ENCODE results near the gene ZNF396. TPM values are rescaled to one million over a fixed set of nuclear protein-coding genes. Genes with fewer than 3 reads are reported as not detected.

Gene ZNF396
- total and polyA plus RNA-seq, 2 experiments from 2014 or later = 2.0 to 3.4 TPM

GRCh38 chr18:35390951-35391700 lies 14.0 kb upstream of the ZNF396 start:
- Histone ChIP-seq H3K27me3 (no peaks in the 10 kb centered on the region), H3K79me2 (no peaks in the 10 kb centered on the region), H3K4me3 (no peak overlapping the region), H3K36me3 (replicated peaks; ENCODE audit: insufficient read depth, low read depth) (no peaks in the 10 kb centered on the region), H2AFZ (no peak overlapping the region), H3K4me2 (no peak overlapping the region), H4K20me1 (ENCODE audit: insufficient read depth, poor library complexity, severe bottlenecking) (no peaks in the 10 kb centered on the region), H3K9me2 (replicated peaks; ENCODE audit: insufficient read depth) (no peaks in the 10 kb centered on the region), H3K27ac (no peak overlapping the region), H3K9me3 (ENCODE audit: low read depth) (no peaks in the 10 kb centered on the region), H3K4me1 (ENCODE audit: insufficient read depth) (no peaks in the 10 kb centered on the region)
- DNase-seq (ENCODE audit: low spot score) = no peak
- TF ChIP-seq, protein P1, sequence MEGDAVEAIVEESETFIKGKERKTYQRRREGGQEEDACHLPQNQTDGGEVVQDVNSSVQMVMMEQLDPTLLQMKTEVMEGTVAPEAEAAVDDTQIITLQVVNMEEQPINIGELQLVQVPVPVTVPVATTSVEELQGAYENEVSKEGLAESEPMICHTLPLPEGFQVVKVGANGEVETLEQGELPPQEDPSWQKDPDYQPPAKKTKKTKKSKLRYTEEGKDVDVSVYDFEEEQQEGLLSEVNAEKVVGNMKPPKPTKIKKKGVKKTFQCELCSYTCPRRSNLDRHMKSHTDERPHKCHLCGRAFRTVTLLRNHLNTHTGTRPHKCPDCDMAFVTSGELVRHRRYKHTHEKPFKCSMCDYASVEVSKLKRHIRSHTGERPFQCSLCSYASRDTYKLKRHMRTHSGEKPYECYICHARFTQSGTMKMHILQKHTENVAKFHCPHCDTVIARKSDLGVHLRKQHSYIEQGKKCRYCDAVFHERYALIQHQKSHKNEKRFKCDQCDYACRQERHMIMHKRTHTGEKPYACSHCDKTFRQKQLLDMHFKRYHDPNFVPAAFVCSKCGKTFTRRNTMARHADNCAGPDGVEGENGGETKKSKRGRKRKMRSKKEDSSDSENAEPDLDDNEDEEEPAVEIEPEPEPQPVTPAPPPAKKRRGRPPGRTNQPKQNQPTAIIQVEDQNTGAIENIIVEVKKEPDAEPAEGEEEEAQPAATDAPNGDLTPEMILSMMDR (IDR thresholded peaks at IDR 0.05; ENCODE audit: poor library complexity) = no peak
- no peak for TF ChIP-seq EZH2phosphoT487 (IDR thresholded peaks at IDR 0.05; ENCODE audit: low read depth, severe bottlenecking, unreplicated experiment)
- no peak for TF ChIP-seq EZH2 (IDR thresholded peaks at IDR 0.05; ENCODE audit: borderline replicate concordance)
- WGBS (ENCODE audit: low lambda C conversion rate, missing lambda C conversion rate) = 66% methylated on average over 3 of the region's 3 CpGs

DNA sequence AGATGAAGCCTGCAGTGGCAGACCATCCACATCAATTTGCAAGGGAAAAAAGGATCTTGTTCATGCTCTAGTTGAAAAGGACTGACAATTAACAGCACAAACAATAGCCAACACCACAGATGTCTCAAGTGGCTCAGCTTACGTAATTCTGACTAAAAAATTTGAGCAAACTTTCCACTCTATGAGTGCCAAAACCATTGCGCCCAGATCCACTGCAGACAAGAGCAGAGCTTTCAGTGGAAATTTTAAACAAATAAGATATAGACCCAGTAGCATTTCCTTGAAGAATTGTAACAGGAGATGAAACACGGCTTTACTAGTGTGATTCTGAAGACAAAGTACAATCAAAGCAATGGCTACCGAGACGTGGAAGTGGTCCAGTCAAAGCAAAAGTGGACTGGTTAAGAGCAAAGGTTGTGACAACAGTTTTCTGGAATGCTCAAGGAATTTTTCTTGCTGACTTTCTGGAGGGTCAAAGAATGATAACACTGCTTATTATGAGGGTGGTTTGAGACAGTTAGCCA lies 12.0 kb upstream of the ZNF396 start:
- no peaks in the 10 kb centered on the region for H3K9me3 ChIP-seq (ENCODE audit: low read depth)
- no peak overlapping the region for H3K4me2 ChIP-seq
- H3K27me3 ChIP-seq = peaks cover 5% of the 10 kb centered on the region
- WGBS (ENCODE audit: low lambda C conversion rate, missing lambda C conversion rate) = 60% methylated on average over 5 of the region's 5 CpGs
- no peak for DNase-seq (ENCODE audit: low spot score)
- no peaks in the 10 kb centered on the region for H3K4me1 ChIP-seq (ENCODE audit: insufficient read depth)
- H3K9me2 ChIP-seq (replicated peaks; ENCODE audit: insufficient read depth) = no peaks in the 10 kb centered on the region
- H3K27ac ChIP-seq = no peak overlapping the region
- no peak for TF ChIP-seq EZH2phosphoT487 (IDR thresholded peaks at IDR 0.05; ENCODE audit: low read depth, severe bottlenecking, unreplicated experiment)
- no peak overlapping the region for H3K4me3 ChIP-seq
- no peaks in the 10 kb centered on the region for H3K36me3 ChIP-seq (replicated peaks; ENCODE audit: insufficient read depth, low read depth)
- H4K20me1 ChIP-seq (ENCODE audit: insufficient read depth, poor library complexity, severe bottlenecking) = no peaks in the 10 kb centered on the region
- no peaks in the 10 kb centered on the region for H3K79me2 ChIP-seq
- H2AFZ ChIP-seq = no peak overlapping the region

GRCh38 chr18:35387152-35387571 lies 10.0 kb upstream of the ZNF396 start:
- no peak overlapping the region for H3K4me3 ChIP-seq
- no peaks in the 10 kb centered on the region for H3K79me2 ChIP-seq
- H3K9me2 ChIP-seq (replicated peaks; ENCODE audit: insufficient read depth) = no peaks in the 10 kb centered on the region
- no peak for DNase-seq (ENCODE audit: low spot score)
- no peak overlapping the region for H3K4me2 ChIP-seq
- peaks cover 5% of the 10 kb centered on the region for H3K27me3 ChIP-seq
- H3K9me3 ChIP-seq (ENCODE audit: low read depth) = peaks cover 2% of the 10 kb centered on the region
- TF ChIP-seq EZH2phosphoT487 (IDR thresholded peaks at IDR 0.05; ENCODE audit: low read depth, severe bottlenecking, unreplicated experiment) = no peak
- TF ChIP-seq, protein P1 (IDR thresholded peaks at IDR 0.05; ENCODE audit: poor library complexity) = no peak
- no peak for TF ChIP-seq EZH2 (IDR thresholded peaks at IDR 0.05; ENCODE audit: borderline replicate concordance)
- H3K4me1 ChIP-seq (ENCODE audit: insufficient read depth) = no peaks in the 10 kb centered on the region
- 75% methylated on average over 3 of the region's 3 CpGs for WGBS (ENCODE audit: low lambda C conversion rate, missing lambda C conversion rate)
- no peaks in the 10 kb centered on the region for H4K20me1 ChIP-seq (ENCODE audit: insufficient read depth, poor library complexity, severe bottlenecking)
- no peak overlapping the region for H2AFZ ChIP-seq
- H3K27ac ChIP-seq = no peak overlapping the region
- no peaks in the 10 kb centered on the region for H3K36me3 ChIP-seq (replicated peaks; ENCODE audit: insufficient read depth, low read depth)

DNA sequence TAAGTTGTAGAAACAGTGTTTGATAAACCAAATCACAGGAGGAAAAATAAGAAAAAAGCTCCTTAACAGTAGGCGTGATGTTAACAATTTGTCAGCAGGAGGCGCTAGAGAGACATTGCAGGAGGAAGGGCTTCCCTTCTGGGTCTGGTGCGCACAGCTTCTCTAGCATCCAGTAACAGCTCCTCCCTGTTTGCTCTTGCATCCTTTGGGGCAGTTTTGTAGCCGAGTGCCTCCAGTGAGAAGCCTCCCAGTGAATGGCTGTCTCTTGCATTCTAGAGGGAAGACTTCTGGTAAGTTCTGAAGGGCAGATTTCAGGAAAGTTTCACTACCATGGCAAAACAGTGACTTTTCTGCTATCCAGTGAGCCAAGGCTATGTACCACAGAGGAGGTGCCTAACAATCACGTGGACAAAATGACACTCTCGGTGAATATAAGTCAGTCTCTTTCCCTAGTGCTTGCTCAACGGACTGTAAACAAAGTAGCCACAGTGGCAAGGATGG lies 9.5 kb upstream of the ZNF396 start:
- Histone ChIP-seq H3K27ac (no peak overlapping the region), H4K20me1 (ENCODE audit: insufficient read depth, poor library complexity, severe bottlenecking) (no peaks in the 10 kb centered on the region), H3K79me2 (no peaks in the 10 kb centered on the region), H3K36me3 (replicated peaks; ENCODE audit: insufficient read depth, low read depth) (no peaks in the 10 kb centered on the region), H3K4me1 (ENCODE audit: insufficient read depth) (no peaks in the 10 kb centered on the region), H2AFZ (no peak overlapping the region), H3K4me3 (no peak overlapping the region), H3K9me2 (replicated peaks; ENCODE audit: insufficient read depth) (no peaks in the 10 kb centered on the region), H3K27me3 (peaks cover 5% of the 10 kb centered on the region), H3K9me3 (ENCODE audit: low read depth) (peaks cover 3% of the 10 kb centered on the region), H3K4me2 (no peak overlapping the region)
- TF ChIP-seq EZH2phosphoT487 (IDR thresholded peaks at IDR 0.05; ENCODE audit: low read depth, severe bottlenecking, unreplicated experiment) = no peak
- TF ChIP-seq, protein P1 (IDR thresholded peaks at IDR 0.05; ENCODE audit: poor library complexity) = peak; percentile 79
- DNase-seq (ENCODE audit: low spot score) = peak; percentile 91
- 26% methylated on average over 7 of the region's 7 CpGs for WGBS (ENCODE audit: low lambda C conversion rate, missing lambda C conversion rate)

All from hepatocyte (in vitro differentiated cells).